ENCODE data around the gene PPP2R2B.

Gene PPP2R2B

GRCh38 chr5:146778795-146779194 lies 99.8 kb downstream of the PPP2R2B start:
- DNase-seq, result no peak

GRCh38 chr5:146778261-146778660 lies 100.3 kb downstream of the PPP2R2B start:
- DNase-seq, result no peak

GRCh38 chr5:146772881-146773466 lies 105.6 kb downstream of the PPP2R2B start:
- DNase-seq, result no peak

GRCh38 chr5:146770980-146771379 lies 107.6 kb downstream of the PPP2R2B start:
- DNase-seq, result no peak

- no peak for DNase-seq
Observed at GRCh38 chr5:146770546-146770945, 108.0 kb downstream of the PPP2R2B start.

GRCh38 chr5:146767534-146767933 lies 111.0 kb downstream of the PPP2R2B start:
- no peak for DNase-seq

GRCh38 chr5:146766013-146766412 lies 112.5 kb downstream of the PPP2R2B start:
- no peak for DNase-seq

- DNase-seq, result peak; percentile 7
Observed at GRCh38 chr5:146765089-146765832, 113.3 kb downstream of the PPP2R2B start.

- DNase-seq, result no peak
Observed at GRCh38 chr5:146762830-146763229, 115.7 kb downstream of the PPP2R2B start.

GRCh38 chr5:146761811-146762210 lies 116.7 kb downstream of the PPP2R2B start:
- no peak for DNase-seq

GRCh38 chr5:146758938-146759337 lies 119.6 kb downstream of the PPP2R2B start:
- DNase-seq, result no peak

GRCh38 chr5:146758076-146758475 lies 120.5 kb downstream of the PPP2R2B start:
- DNase-seq, result no peak

GRCh38 chr5:146756546-146756945 lies 122.0 kb downstream of the PPP2R2B start:
- no peak for DNase-seq

GRCh38 chr5:146755793-146756192 lies 122.8 kb downstream of the PPP2R2B start:
- DNase-seq, result no peak

- DNase-seq, result no peak
Observed at GRCh38 chr5:146754621-146755020, 123.9 kb downstream of the PPP2R2B start.

GRCh38 chr5:146753641-146754040 lies 124.9 kb downstream of the PPP2R2B start:
- DNase-seq, result peak; percentile 21

GRCh38 chr5:146751781-146752401 lies 126.7 kb downstream of the PPP2R2B start:
- DNase-seq, result peak; percentile 86

GRCh38 chr5:146751054-146751453 lies 127.5 kb downstream of the PPP2R2B start:
- no peak for DNase-seq

GRCh38 chr5:146748533-146748932 lies 130.0 kb downstream of the PPP2R2B start:
- DNase-seq, result no peak

- DNase-seq, result no peak
Observed at GRCh38 chr5:146745931-146746577, 132.5 kb downstream of the PPP2R2B start.

- no peak for DNase-seq
Observed at GRCh38 chr5:146744068-146744745, 134.3 kb downstream of the PPP2R2B start.

GRCh38 chr5:146734936-146735577 lies 143.5 kb downstream of the PPP2R2B start:
- no peak for DNase-seq

GRCh38 chr5:146732962-146733361 lies 145.6 kb downstream of the PPP2R2B start:
- no peak for DNase-seq
